Activated T-helper 2 cell treated with anti-CD3 and anti-CD28 coated beads, Interferon-gamma antibody, Interleukin-2, Interleukin-4, amounts not matched to agents 10 μg/mL and 5 μg/mL and 100 μg/mL, durations not matched to agents 14 hours and 24 hours and 36 hours (primary cell): Measurements from ENCODE around the gene BICC1. TPM values are rescaled to one million over a fixed set of nuclear protein-coding genes. Genes with fewer than 3 reads are reported as not detected.

ENCODE experiments used
- DNase-seq: peaks from one replicate; pipeline ENCODE4 v3.0.0; 2021; ENCODE audit warnings: low spot score
- H3K27ac Mint-ChIP-seq: one replicate; pipeline ENCODE4 v1.8.0; 2021; ENCODE audit warnings: mixed read lengths
- H3K27me3 Mint-ChIP-seq: one replicate; pipeline ENCODE4 v1.8.0; 2021; ENCODE audit warnings: low read depth, mixed read lengths
- H3K36me3 Mint-ChIP-seq: one replicate; pipeline ENCODE4 v1.8.0; 2021; ENCODE audit warnings: low read depth, mixed read lengths
- H3K4me1 Mint-ChIP-seq: one replicate; pipeline ENCODE4 v1.8.0; 2021; ENCODE audit warnings: low read depth, mixed read lengths
- H3K4me3 Mint-ChIP-seq: one replicate; pipeline ENCODE4 v1.8.0; 2021; ENCODE audit warnings: low read depth, mild to moderate bottlenecking, moderate library complexity, mixed read lengths
- H3K9me3 Mint-ChIP-seq: one replicate; pipeline ENCODE4 v1.8.0; 2021; ENCODE audit warnings: mixed read lengths
- intact Hi-C: fragments of 100-400 bp; cut with micrococcal nuclease; formaldehyde crosslinking; loops from one replicate; pipeline ENCODE4 v1.15.1; 2023
- total RNA-seq: library from RNA; stranded (reverse); gene quantifications from 2 replicates; pipeline ENCODE4 v1.2.3, GENCODE V29; 2022

BICC1 gene
- total RNA-seq, 1 donor from 2014 or later, result 0.11 TPM

DNA sequence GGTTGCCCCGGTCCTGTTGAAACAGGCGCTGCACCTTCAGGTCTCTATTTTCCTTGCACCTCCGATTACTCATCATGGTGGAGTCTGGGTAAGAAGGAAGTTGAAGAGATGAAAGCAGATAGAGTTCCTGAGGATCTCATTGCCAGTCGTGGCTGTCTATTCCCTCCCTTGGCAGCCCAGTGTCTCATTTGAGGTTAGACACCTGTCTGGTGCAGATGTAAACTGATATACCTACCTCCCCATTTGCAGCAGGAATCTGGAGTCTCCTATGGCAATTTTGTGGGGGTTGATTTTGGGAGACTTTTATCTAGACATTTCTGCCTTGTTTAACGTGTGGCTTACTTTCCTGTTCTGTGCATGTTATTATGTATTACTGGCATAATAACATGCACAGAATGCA is 212.1 kb downstream of the BICC1 start:
- H3K36me3 Mint-ChIP-seq, result no peaks in the 10 kb centered on the region
- no peak overlapping the region for H3K27ac Mint-ChIP-seq
- intact Hi-C loops, result no loop called here
- H3K27me3 Mint-ChIP-seq, result no peaks in the 10 kb centered on the region
- no peak for DNase-seq
- no peaks in the 10 kb centered on the region for H3K4me1 Mint-ChIP-seq
- no peak overlapping the region for H3K4me3 Mint-ChIP-seq
- no peaks in the 10 kb centered on the region for H3K9me3 Mint-ChIP-seq

GRCh38 chr10:58725901-58726300 is 213.2 kb downstream of the BICC1 start:
- Mint-ChIP-seq H3K9me3 (no peaks in the 10 kb centered on the region), H3K4me3 (no peak overlapping the region), H3K4me1 (no peaks in the 10 kb centered on the region), H3K27ac (no peak overlapping the region), H3K27me3 (no peaks in the 10 kb centered on the region), H3K36me3 (no peaks in the 10 kb centered on the region)
- DNase-seq, result no peak
- intact Hi-C loops, result no loop called here

GRCh38 chr10:58727633-58728032 is 215.0 kb downstream of the BICC1 start:
- DNase-seq, result no peak
- Mint-ChIP-seq H3K36me3 (no peaks in the 10 kb centered on the region), H3K4me3 (no peak overlapping the region), H3K27me3 (no peaks in the 10 kb centered on the region), H3K4me1 (no peaks in the 10 kb centered on the region), H3K27ac (no peak overlapping the region), H3K9me3 (no peaks in the 10 kb centered on the region)
- intact Hi-C loops, result no loop called here

DNA sequence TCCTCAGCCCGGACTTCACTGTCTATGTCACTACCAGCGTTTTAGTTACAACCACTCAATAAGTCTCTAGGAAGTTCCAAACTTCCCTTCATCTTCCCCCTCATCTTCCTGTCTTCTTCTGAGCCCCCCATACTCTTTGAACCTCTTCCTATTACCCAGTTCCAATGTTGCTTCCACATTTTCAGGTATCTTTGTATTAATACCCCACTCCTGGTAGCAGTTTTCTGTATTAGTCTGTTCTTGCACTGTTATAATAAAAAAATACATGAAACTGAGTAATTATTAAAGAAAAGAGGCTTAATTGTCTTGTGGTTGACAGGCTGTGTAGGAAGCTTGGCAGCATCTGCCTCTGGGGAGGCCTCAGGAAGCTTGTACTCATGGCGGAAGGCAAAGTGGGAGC is 218.6 kb downstream of the BICC1 start:
- intact Hi-C loops, result no loop called here
- no peaks in the 10 kb centered on the region for H3K27me3 Mint-ChIP-seq
- H3K4me1 Mint-ChIP-seq, result no peaks in the 10 kb centered on the region
- no peak for DNase-seq
- H3K4me3 Mint-ChIP-seq, result no peak overlapping the region
- H3K27ac Mint-ChIP-seq, result no peak overlapping the region
- H3K36me3 Mint-ChIP-seq, result no peaks in the 10 kb centered on the region
- no peaks in the 10 kb centered on the region for H3K9me3 Mint-ChIP-seq

GRCh38 chr10:58733436-58733835 is 220.8 kb downstream of the BICC1 start:
- intact Hi-C loops, result no loop called here
- no peak for DNase-seq
- Mint-ChIP-seq H3K36me3 (no peaks in the 10 kb centered on the region), H3K27me3 (no peaks in the 10 kb centered on the region), H3K4me3 (no peak overlapping the region), H3K27ac (no peak overlapping the region), H3K9me3 (no peaks in the 10 kb centered on the region), H3K4me1 (no peaks in the 10 kb centered on the region)

DNA sequence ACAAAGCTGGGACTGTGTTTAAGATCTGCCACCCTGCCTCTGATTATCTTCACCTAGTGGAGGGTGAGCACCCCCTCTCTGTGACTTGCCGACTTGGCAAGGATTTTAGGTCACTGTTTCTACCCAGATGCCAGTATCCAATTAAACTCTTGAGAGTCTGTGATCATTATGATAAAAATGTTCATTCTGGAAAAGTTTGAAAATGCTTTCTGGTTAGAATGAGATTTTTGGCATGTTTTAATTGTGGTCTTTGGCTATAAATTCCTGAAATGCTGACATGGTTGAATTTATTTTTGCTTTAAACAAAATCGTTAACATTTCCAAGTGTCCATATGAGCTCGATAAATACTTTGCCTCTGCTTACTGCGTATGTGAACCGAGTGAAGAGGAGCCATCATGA is 221.4 kb downstream of the BICC1 start:
- DNase-seq, result no peak
- Mint-ChIP-seq H3K9me3 (no peaks in the 10 kb centered on the region), H3K4me1 (no peaks in the 10 kb centered on the region), H3K4me3 (no peak overlapping the region), H3K27ac (no peak overlapping the region), H3K36me3 (no peaks in the 10 kb centered on the region), H3K27me3 (no peaks in the 10 kb centered on the region)
- intact Hi-C loops, result no loop called here

DNA sequence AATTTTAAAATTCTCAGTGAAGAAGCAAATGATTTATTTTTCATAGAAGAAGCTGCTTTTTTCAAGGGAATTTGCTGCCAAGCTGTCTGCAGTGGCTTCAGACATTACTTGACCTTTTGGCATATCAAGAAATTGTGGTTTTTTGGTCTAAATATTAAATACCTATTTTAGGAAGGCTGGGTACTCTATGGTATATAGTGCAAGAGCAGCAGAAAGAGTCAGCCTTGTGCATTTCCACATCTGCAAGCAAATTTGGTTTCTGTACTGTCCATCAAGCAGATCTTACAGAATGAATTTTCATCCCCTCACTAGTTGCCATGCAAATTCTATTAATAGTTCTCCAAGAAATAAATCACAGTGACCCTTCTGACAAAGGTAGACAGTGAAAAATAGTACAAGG is 222.0 kb downstream of the BICC1 start:
- Mint-ChIP-seq H3K36me3 (no peaks in the 10 kb centered on the region), H3K9me3 (no peaks in the 10 kb centered on the region), H3K27ac (no peak overlapping the region), H3K4me3 (no peak overlapping the region), H3K27me3 (no peaks in the 10 kb centered on the region), H3K4me1 (no peaks in the 10 kb centered on the region)
- no peak for DNase-seq
- intact Hi-C loops, result no loop called here

GRCh38 chr10:58735087-58735486 is 222.4 kb downstream of the BICC1 start:
- intact Hi-C loops, result no loop called here
- Mint-ChIP-seq H3K27ac (no peak overlapping the region), H3K9me3 (no peaks in the 10 kb centered on the region), H3K36me3 (no peaks in the 10 kb centered on the region), H3K27me3 (no peaks in the 10 kb centered on the region), H3K4me3 (no peak overlapping the region), H3K4me1 (no peaks in the 10 kb centered on the region)
- no peak for DNase-seq

DNA sequence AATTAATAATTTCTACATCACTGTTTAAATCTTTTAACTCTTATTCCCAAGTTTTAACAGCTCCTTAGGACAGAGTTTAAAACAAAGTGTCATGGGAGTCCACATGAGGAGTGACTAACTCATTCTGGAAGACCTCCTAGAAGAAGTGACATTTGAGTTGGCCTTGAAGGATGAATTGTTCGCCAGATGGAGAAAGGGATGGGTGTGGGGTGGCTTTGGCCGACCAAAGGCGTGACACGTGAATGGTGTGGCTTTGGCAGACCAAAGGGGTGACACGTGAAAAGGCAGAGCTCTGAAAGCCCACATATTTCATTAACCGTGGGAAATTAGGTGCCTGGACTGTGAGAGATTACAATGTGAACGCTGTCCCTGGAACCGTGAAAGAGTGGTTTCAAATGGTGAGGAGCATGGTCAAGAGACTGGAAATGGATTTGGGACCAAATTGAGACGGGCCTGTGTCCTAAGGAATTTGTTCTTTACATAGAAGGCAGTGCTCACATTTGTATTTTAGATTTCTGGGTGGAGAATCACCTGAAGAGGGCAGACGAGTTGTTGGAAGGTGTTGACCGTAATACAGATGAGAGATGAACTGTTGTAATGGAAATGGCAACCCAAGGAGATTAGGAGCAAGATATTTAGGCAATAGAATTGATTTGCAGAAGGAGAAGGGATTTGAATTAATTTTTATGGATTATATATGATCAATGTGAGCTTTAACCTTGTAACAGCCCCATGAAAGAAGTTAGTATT is 228.1 kb downstream of the BICC1 start:
- Mint-ChIP-seq H3K9me3 (no peaks in the 10 kb centered on the region), H3K27me3 (no peaks in the 10 kb centered on the region), H3K27ac (no peak overlapping the region), H3K4me3 (no peak overlapping the region), H3K4me1 (no peaks in the 10 kb centered on the region), H3K36me3 (no peaks in the 10 kb centered on the region)
- no peak for DNase-seq
- intact Hi-C loops, result no loop called here

- H3K4me1 Mint-ChIP-seq, result no peaks in the 10 kb centered on the region
- DNase-seq, result no peak
- H3K27me3 Mint-ChIP-seq, result no peaks in the 10 kb centered on the region
- no peak overlapping the region for H3K27ac Mint-ChIP-seq
- intact Hi-C loops, result no loop called here
- H3K36me3 Mint-ChIP-seq, result no peaks in the 10 kb centered on the region
- H3K4me3 Mint-ChIP-seq, result no peak overlapping the region
- H3K9me3 Mint-ChIP-seq, result no peaks in the 10 kb centered on the region
Measured at GRCh38 chr10:58741673-58742072, 229.0 kb downstream of the BICC1 start.

GRCh38 chr10:58742141-58742540 is 229.5 kb downstream of the BICC1 start:
- H3K27me3 Mint-ChIP-seq, result no peaks in the 10 kb centered on the region

DNA sequence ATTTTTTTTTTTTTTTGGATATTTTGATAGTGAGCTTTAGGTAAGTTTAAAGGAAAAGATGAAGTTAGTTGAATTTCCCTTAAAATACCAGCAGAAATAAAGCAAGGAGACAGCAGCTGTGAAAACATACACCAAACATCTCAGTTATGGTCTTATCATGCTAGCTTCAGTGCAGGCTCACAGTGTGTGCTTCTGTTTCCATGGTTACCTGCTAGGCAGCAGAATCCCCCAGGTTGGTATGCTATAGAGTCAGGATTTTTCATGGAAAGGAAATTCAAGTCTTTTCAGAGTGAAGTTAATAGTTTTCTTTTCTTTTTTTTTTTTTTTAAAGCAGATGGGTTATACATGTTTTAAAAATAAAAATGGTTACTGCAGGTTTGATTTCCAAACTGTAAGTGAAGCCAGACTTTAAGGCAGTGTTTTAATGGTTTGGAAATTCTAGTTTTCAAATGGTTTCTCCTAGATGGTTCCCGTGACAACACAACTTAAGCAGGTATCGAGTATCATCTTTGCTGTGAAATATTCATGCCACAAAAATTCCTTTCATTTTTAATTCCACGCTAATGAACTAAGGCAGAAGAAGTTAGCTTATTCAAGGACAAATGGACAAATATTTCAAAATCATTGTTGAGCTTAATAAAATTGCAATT is 230.9 kb downstream of the BICC1 start:
- no peaks in the 10 kb centered on the region for H3K9me3 Mint-ChIP-seq
- no peak for DNase-seq
- H3K36me3 Mint-ChIP-seq, result no peaks in the 10 kb centered on the region
- no peak overlapping the region for H3K27ac Mint-ChIP-seq
- no peaks in the 10 kb centered on the region for H3K27me3 Mint-ChIP-seq
- intact Hi-C loops, result no loop called here
- no peak overlapping the region for H3K4me3 Mint-ChIP-seq
- H3K4me1 Mint-ChIP-seq, result no peaks in the 10 kb centered on the region

More at GRCh38 chr10:58742141-58742540, 229.5 kb downstream of the BICC1 start:
- Mint-ChIP-seq H3K4me3 (no peak overlapping the region), H3K9me3 (no peaks in the 10 kb centered on the region), H3K36me3 (no peaks in the 10 kb centered on the region), H3K4me1 (no peaks in the 10 kb centered on the region), H3K27ac (no peak overlapping the region)
- intact Hi-C loops, result no loop called here
- no peak for DNase-seq

GRCh38 chr10:58746474-58747185 is 234.0 kb downstream of the BICC1 start:
- no peak for DNase-seq
- H3K9me3 Mint-ChIP-seq, result no peaks in the 10 kb centered on the region
- H3K4me3 Mint-ChIP-seq, result no peak overlapping the region
- no peak overlapping the region for H3K27ac Mint-ChIP-seq
- no peaks in the 10 kb centered on the region for H3K4me1 Mint-ChIP-seq
- intact Hi-C loops, result no loop called here
- H3K27me3 Mint-ChIP-seq, result no peaks in the 10 kb centered on the region
- H3K36me3 Mint-ChIP-seq, result no peaks in the 10 kb centered on the region
